HUDEP-2 (cell line): Measurements from ENCODE around the gene CDCA4.

ENCODE experiments used
- DNase-seq, 76 experiments: peaks; one replicate each; lab custom pipeline; 2025; ENCODE audit not compliant: unreplicated experiment in 76 of 76; lab: John Stamatoyannopoulos, UW

Gene CDCA4

GRCh38 chr14:104968153-104968527 lies 52.7 kb downstream of the CDCA4 start:
- peak in 62 of 76 experiments; percentile 1 to 76 (median 48) for DNase-seq

GRCh38 chr14:104967386-104968152 lies 53.3 kb downstream of the CDCA4 start:
- DNase-seq = peak in 53 of 76 experiments; percentile 7 to 63 (median 41)

- DNase-seq = peak in 23 of 76 experiments; percentile 8 to 62 (median 39)
Measured at GRCh38 chr14:104966981-104967385, 53.9 kb downstream of the CDCA4 start.

- no peak for DNase-seq
Measured at GRCh38 chr14:104966261-104966865, 54.5 kb downstream of the CDCA4 start.

GRCh38 chr14:104965561-104966231 lies 55.2 kb downstream of the CDCA4 start:
- DNase-seq = no peak

GRCh38 chr14:104964546-104964945 lies 56.3 kb downstream of the CDCA4 start:
- no peak for DNase-seq
